Gastrocnemius medialis (tissue), 4 donors: Measurements from ENCODE around the gene CLDN17.

ENCODE experiments used
- POLR2A ChIP-seq, 2 donors: fragments of 450-650 bp; IDR thresholded peaks; one replicate each; pipeline ENCODE4 v1.6.1; 2017; ENCODE audit warnings: antibody characterized with exemption in 2 of 2, mild to moderate bottlenecking in 2 of 2, moderate library complexity in 2 of 2
- TF ChIP-seq, protein P1 (sequence below), 5 experiments: fragments of 450-650 bp in 3 of 5; fragments of 200-600 bp in 2 of 5; sonication (generic) in 2 of 5; IDR thresholded peaks in 4 of 5; conservative IDR thresholded peaks in 1 of 5; 1 replicate in 4 of 5; 2 replicates in 1 of 5; pipeline ENCODE4 v1.5.1; 2016 to 2019; ENCODE audit warnings: antibody characterized with exemption in 5 of 5, mild to moderate bottlenecking in 3 of 5, moderate library complexity in 3 of 5

DNA sequence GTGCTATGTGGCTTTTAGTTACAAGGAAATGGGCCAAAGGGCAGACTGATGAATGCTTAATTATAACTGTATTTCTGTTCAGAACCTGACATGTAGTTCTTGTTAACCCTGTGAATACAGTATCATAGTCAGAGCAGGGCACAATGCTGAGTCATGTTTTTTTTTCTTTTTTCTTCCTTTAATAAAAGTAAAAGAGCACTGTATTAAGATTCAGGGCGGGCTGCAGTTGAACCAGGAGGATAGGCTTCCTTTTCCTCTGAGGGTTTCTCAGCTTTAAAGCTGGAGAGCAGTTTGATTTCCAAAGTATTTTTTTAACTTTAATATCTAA lies 40.6 kb upstream of the CLDN17 start:
- TF ChIP-seq POLR2A (IDR thresholded peaks at IDR 0.05): no peak
- TF ChIP-seq, protein P1, sequence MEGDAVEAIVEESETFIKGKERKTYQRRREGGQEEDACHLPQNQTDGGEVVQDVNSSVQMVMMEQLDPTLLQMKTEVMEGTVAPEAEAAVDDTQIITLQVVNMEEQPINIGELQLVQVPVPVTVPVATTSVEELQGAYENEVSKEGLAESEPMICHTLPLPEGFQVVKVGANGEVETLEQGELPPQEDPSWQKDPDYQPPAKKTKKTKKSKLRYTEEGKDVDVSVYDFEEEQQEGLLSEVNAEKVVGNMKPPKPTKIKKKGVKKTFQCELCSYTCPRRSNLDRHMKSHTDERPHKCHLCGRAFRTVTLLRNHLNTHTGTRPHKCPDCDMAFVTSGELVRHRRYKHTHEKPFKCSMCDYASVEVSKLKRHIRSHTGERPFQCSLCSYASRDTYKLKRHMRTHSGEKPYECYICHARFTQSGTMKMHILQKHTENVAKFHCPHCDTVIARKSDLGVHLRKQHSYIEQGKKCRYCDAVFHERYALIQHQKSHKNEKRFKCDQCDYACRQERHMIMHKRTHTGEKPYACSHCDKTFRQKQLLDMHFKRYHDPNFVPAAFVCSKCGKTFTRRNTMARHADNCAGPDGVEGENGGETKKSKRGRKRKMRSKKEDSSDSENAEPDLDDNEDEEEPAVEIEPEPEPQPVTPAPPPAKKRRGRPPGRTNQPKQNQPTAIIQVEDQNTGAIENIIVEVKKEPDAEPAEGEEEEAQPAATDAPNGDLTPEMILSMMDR (IDR thresholded peaks at IDR 0.05 in 4 of 5, conservative IDR thresholded peaks at IDR 0.05 in 1 of 5): no peak
